Lower lobe of right lung (tissue), 2 donors: ENCODE data around the gene FHIP1A. TPM values are rescaled to one million over a fixed set of nuclear protein-coding genes. Genes with fewer than 3 reads are reported as not detected.

Source experiments
- ATAC-seq, 2 donors: fragments of 200-7000 bp; cut with Tn5 transposase; one replicate each; pipeline ENCODE4 v1.9.1; 2020 to 2022; ENCODE audit warnings: mild to moderate bottlenecking in 2 of 2, moderate library complexity in 2 of 2
- DNase-seq: peaks from one replicate; pipeline ENCODE4 v3.0.0-alpha.2; 2020
- H3K27ac ChIP-seq: fragments of 200-600 bp; one replicate; pipeline ENCODE4 v1.8.0; 2022
- H3K27me3 ChIP-seq: fragments of 200-600 bp; one replicate; pipeline ENCODE4 v1.8.0; 2022; ENCODE audit warnings: low read depth
- H3K36me3 ChIP-seq: fragments of 200-600 bp; one replicate; pipeline ENCODE4 v1.8.0; 2022; ENCODE audit warnings: mild to moderate bottlenecking
- H3K4me1 ChIP-seq: fragments of 200-600 bp; one replicate; pipeline ENCODE4 v1.8.0; 2022
- H3K4me3 ChIP-seq: fragments of 200-600 bp; one replicate; pipeline ENCODE4 v1.8.0; 2022; ENCODE audit warnings: mild to moderate bottlenecking
- H3K9me3 ChIP-seq: fragments of 200-600 bp; one replicate; pipeline ENCODE4 v1.8.0; 2022
- CTCF ChIP-seq: fragments of 200-600 bp; IDR thresholded peaks from one replicate; pipeline ENCODE4 v1.8.0; 2022; ENCODE audit warnings: antibody characterized with exemption, mild to moderate bottlenecking
- intact Hi-C: fragments of 100-400 bp; cut with DNase I; formaldehyde crosslinking; loops from one replicate; pipeline ENCODE4 v1.11.0; 2022
- total RNA-seq: library from RNA; stranded (reverse); fragmentation: NEBNext Ultra II Directional; extraction: Animal tissue kit (Norgen Biotek cat#: 25700); gene quantifications from one replicate; pipeline ENCODE4 v1.2.1, GENCODE V29; 2021
- donor health status: DM: no; HTN: yes; CAD: no; lungs with severe emphysema.

The FHIP1A gene
- total RNA-seq, 1 donor from 2014 or later: 14.3 TPM

GRCh38 chr4:151436093-151436518 is 27.1 kb downstream of the FHIP1A start:
- Histone ChIP-seq H3K36me3 (no peaks in the 10 kb centered on the region), H3K27me3 (no peaks in the 10 kb centered on the region), H3K4me3 (no peak overlapping the region), H3K4me1 (no peaks in the 10 kb centered on the region), H3K27ac (no peak overlapping the region), H3K9me3 (no peaks in the 10 kb centered on the region)
- DNase-seq: no peak
- intact Hi-C loops: no loop called here
- no peak for TF ChIP-seq CTCF
- ATAC-seq: no peak

GRCh38 chr4:151437505-151437904 is 28.5 kb downstream of the FHIP1A start:
- no peak overlapping the region for H3K27ac ChIP-seq
- ATAC-seq (no peak), DNase-seq (no peak)
- H3K36me3 ChIP-seq: no peaks in the 10 kb centered on the region
- H3K4me1 ChIP-seq: no peaks in the 10 kb centered on the region
- H3K9me3 ChIP-seq: no peaks in the 10 kb centered on the region
- no peak overlapping the region for H3K4me3 ChIP-seq
- intact Hi-C loops: no loop called here
- TF ChIP-seq CTCF: no peak
- no peaks in the 10 kb centered on the region for H3K27me3 ChIP-seq

GRCh38 chr4:151438154-151438553 is 29.2 kb downstream of the FHIP1A start:
- no peak overlapping the region for H3K4me3 ChIP-seq
- no peaks in the 10 kb centered on the region for H3K4me1 ChIP-seq
- no peak overlapping the region for H3K27ac ChIP-seq
- ATAC-seq (no peak), DNase-seq (no peak)
- no peaks in the 10 kb centered on the region for H3K36me3 ChIP-seq
- intact Hi-C loops: no loop called here
- no peaks in the 10 kb centered on the region for H3K27me3 ChIP-seq
- no peaks in the 10 kb centered on the region for H3K9me3 ChIP-seq
- TF ChIP-seq CTCF: no peak

GRCh38 chr4:151439320-151439719 is 30.3 kb downstream of the FHIP1A start:
- intact Hi-C loops: no loop called here
- Histone ChIP-seq H3K4me1 (no peaks in the 10 kb centered on the region), H3K4me3 (no peak overlapping the region), H3K27ac (no peak overlapping the region), H3K9me3 (no peaks in the 10 kb centered on the region), H3K36me3 (no peaks in the 10 kb centered on the region), H3K27me3 (no peaks in the 10 kb centered on the region)
- DNase-seq (no peak), ATAC-seq (no peak)
- no peak for TF ChIP-seq CTCF

- Histone ChIP-seq H3K4me3 (no peak overlapping the region), H3K36me3 (no peaks in the 10 kb centered on the region), H3K4me1 (no peaks in the 10 kb centered on the region), H3K9me3 (no peaks in the 10 kb centered on the region), H3K27ac (no peak overlapping the region), H3K27me3 (no peaks in the 10 kb centered on the region)
- no peak for DNase-seq
- no peak for TF ChIP-seq CTCF
- intact Hi-C loops: no loop called here
- ATAC-seq: no peak
Measured at GRCh38 chr4:151442002-151442401, 33.0 kb downstream of the FHIP1A start.

GRCh38 chr4:151443247-151443646 is 34.3 kb downstream of the FHIP1A start:
- TF ChIP-seq CTCF: no peak

More at GRCh38 chr4:151443247-151443646, 34.3 kb downstream of the FHIP1A start:
- no peaks in the 10 kb centered on the region for H3K36me3 ChIP-seq
- no peak for ATAC-seq
- H3K4me1 ChIP-seq: no peaks in the 10 kb centered on the region
- no peak overlapping the region for H3K27ac ChIP-seq
- H3K4me3 ChIP-seq: no peak overlapping the region
- H3K27me3 ChIP-seq: no peaks in the 10 kb centered on the region
- DNase-seq: no peak
- intact Hi-C loops: no loop called here
- H3K9me3 ChIP-seq: no peaks in the 10 kb centered on the region
